Prostate gland (tissue), 2 donors: ENCODE data around the gene AFDN. TPM values are rescaled to one million over a fixed set of nuclear protein-coding genes. Genes with fewer than 3 reads are reported as not detected.

Experiments
- DNase-seq: peaks from one replicate; pipeline ENCODE4 v3.0.0-alpha.2; 2019; ENCODE audit warnings: low spot score
- H3K27ac ChIP-seq, 2 donors: fragments of 200-600 bp; sonication (generic); 2 replicates each; pipeline ENCODE4 v1.5.1; 2017 to 2019
- H3K27me3 ChIP-seq: fragments of 200-600 bp; sonication (generic); replicated peaks from 2 replicates; pipeline ENCODE4 v1.5.1; 2019; ENCODE audit not compliant: insufficient read depth
- H3K36me3 ChIP-seq, 2 donors: fragments of 200-600 bp; sonication (generic); 1 replicate in 1 of 2; 2 replicates in 1 of 2; pipeline versions ENCODE4 v1.5.1 to v1.8.1; 2017 to 2019
- H3K4me1 ChIP-seq: fragments of 200-600 bp; sonication (generic); replicated peaks from 2 replicates; pipeline ENCODE4 v1.5.1; 2019
- H3K4me3 ChIP-seq, 2 donors: fragments of 200-600 bp; sonication (generic); 2 replicates each; pipeline ENCODE4 v1.5.1; 2017 to 2019
- H3K9me3 ChIP-seq: fragments of 200-600 bp; sonication (generic); 2 replicates; pipeline ENCODE4 v1.5.1; 2017
- CTCF ChIP-seq, 4 experiments: fragments of 200-600 bp in 2 of 4; fragments of 450-650 bp in 2 of 4; sonication (generic) in 2 of 4; IDR thresholded peaks; 1 replicate in 3 of 4; 2 replicates in 1 of 4; pipeline ENCODE4 v1.5.1; 2016 to 2019; ENCODE audit warnings: antibody characterized with exemption in 4 of 4, mild to moderate bottlenecking in 2 of 4, moderate library complexity in 2 of 4
- POLR2A ChIP-seq: fragments of 450-650 bp; IDR thresholded peaks from one replicate; pipeline ENCODE4 v1.6.1; 2016; ENCODE audit warnings: antibody characterized with exemption, mild to moderate bottlenecking
- POLR2AphosphoS5 ChIP-seq: sonication (generic); formaldehyde crosslinking; IDR thresholded peaks from one replicate; pipeline ENCODE4 v1.6.1; 2017; ENCODE audit warnings: antibody characterized with exemption
- WGBS: methylation state at CpG from one replicate; pipeline ENCODE4 v1.1.5; 2018; 5-methylcytosine and 5-hydroxymethylcytosine counted together
- intact Hi-C: fragments of 100-400 bp; cut with DNase I; formaldehyde crosslinking; loops from one replicate; pipeline ENCODE4 v1.14.2; 2022
- total RNA-seq, 2 donors: library from RNA; depleted of rRNA; stranded (reverse); fragments of >200 nt; gene quantifications; one replicate each; pipeline ENCODE4 v1.1.0, GENCODE V29; 2016

AFDN gene
- total RNA-seq, 2 donors from 2014 or later = 171 to 204 TPM

DNA sequence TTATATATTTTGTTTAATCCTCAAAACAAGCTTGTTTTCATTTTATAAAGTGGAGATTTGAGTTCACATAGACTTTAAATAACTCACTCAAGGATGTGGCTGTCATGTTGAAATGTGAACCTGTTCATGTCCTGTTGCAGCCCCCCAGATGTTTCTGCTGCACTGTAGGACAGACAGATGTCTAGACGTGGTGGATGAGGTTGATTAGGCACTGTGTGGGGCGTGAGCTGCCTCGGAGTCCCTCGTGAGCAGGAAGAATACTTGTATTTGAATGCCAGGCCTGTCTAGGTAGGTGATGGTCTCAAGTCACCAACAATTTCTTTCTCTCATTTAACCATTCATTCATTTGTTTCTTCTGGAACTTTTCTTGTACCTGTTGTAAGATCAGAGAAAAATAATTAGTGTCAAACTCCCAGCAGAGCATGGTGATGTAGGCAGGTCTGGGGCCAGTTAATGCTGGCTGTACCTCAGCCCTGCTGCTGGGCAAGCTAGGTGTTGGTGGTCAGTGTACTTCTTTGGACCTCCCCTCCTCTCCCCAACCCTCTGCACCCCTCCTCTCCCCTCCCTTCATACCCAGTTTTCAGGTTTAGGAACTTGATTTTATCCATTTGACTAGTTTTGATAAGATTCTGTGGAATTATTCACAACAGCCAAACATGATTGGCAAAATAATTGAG, 34.0 kb downstream of the AFDN start:
- Histone ChIP-seq H3K4me1 (no peaks in the 10 kb centered on the region), H3K27me3 (no peaks in the 10 kb centered on the region), H3K36me3 (no peaks in the 10 kb centered on the region), H3K4me3 (no peak overlapping the region), H3K9me3 (no peaks in the 10 kb centered on the region), H3K27ac (no peak overlapping the region)
- intact Hi-C loops = no loop called here
- TF ChIP-seq POLR2AphosphoS5 (no peak), POLR2A (no peak), CTCF (IDR thresholded peaks at IDR 0.05) (no peak)
- 80% methylated on average over 4 of the region's 4 CpGs for WGBS
- no peak for DNase-seq

GRCh38 chr6:167861424-167861823, 34.7 kb downstream of the AFDN start:
- TF ChIP-seq POLR2A (no peak), CTCF (IDR thresholded peaks at IDR 0.05) (no peak), POLR2AphosphoS5 (no peak)
- Histone ChIP-seq H3K9me3 (no peaks in the 10 kb centered on the region), H3K4me3 (no peak overlapping the region), H3K4me1 (no peaks in the 10 kb centered on the region), H3K27me3 (no peaks in the 10 kb centered on the region), H3K36me3 (no peaks in the 10 kb centered on the region), H3K27ac (no peak overlapping the region)
- no peak for DNase-seq
- intact Hi-C loops = no loop called here

- H3K27ac ChIP-seq = no peak overlapping the region
- H3K4me1 ChIP-seq = no peaks in the 10 kb centered on the region
- no peak overlapping the region for H3K4me3 ChIP-seq
- no peaks in the 10 kb centered on the region for H3K9me3 ChIP-seq
- H3K36me3 ChIP-seq = no peaks in the 10 kb centered on the region
- 95% methylated on average over 4 of the region's 4 CpGs for WGBS
- TF ChIP-seq CTCF (IDR thresholded peaks at IDR 0.05) = no peak
- TF ChIP-seq POLR2AphosphoS5 = no peak
- TF ChIP-seq POLR2A = no peak
- DNase-seq = no peak
- intact Hi-C loops = no loop called here
- H3K27me3 ChIP-seq = no peaks in the 10 kb centered on the region
These were observed 37.2 kb downstream of the AFDN start for GRCh38 chr6:167863897-167864296.

GRCh38 chr6:167866642-167867041, 39.9 kb downstream of the AFDN start:
- intact Hi-C loops = no loop called here
- no peaks in the 10 kb centered on the region for H3K4me1 ChIP-seq
- 71% methylated on average over 8 of the region's 8 CpGs for WGBS
- no peak for DNase-seq
- H3K27ac ChIP-seq = no peak overlapping the region
- no peaks in the 10 kb centered on the region for H3K9me3 ChIP-seq
- TF ChIP-seq POLR2AphosphoS5 (no peak), CTCF (IDR thresholded peaks at IDR 0.05) (no peak), POLR2A (no peak)
- no peaks in the 10 kb centered on the region for H3K27me3 ChIP-seq
- H3K4me3 ChIP-seq = no peak overlapping the region
- no peaks in the 10 kb centered on the region for H3K36me3 ChIP-seq

DNA sequence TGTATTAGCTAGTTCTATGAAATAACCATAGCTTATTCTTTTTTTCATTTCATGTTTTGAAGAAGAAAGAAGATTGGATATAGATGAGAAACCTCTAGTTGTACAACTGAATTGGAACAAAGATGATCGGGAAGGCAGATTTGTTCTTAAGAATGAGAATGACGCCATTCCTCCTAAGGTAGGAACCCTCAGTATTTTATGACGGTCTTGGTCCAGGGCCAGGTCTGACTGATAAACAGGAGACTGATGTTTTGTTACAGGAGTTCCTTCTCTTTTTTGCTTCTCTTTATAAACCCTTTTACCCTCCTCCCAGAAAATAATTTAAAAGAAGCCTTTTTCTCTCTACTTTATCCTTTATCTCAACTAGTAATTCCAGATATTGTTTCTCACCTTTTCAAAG, 43.6 kb downstream of the AFDN start:
- Histone ChIP-seq H3K9me3 (no peaks in the 10 kb centered on the region), H3K36me3 (no peaks in the 10 kb centered on the region), H3K4me3 (no peak overlapping the region), H3K27ac (no peak overlapping the region), H3K27me3 (no peaks in the 10 kb centered on the region), H3K4me1 (no peaks in the 10 kb centered on the region)
- no peak for DNase-seq
- WGBS = 81% methylated on average over 3 of the region's 3 CpGs
- no peak for TF ChIP-seq CTCF (IDR thresholded peaks at IDR 0.05)
- no peak for TF ChIP-seq POLR2AphosphoS5
- TF ChIP-seq POLR2A = no peak
- intact Hi-C loops = no loop called here
